ENCODE results near the gene SYNPO2. TPM values are rescaled to one million over a fixed set of nuclear protein-coding genes. Genes with fewer than 3 reads are reported as not detected.

SYNPO2 gene
- total and polyA plus RNA-seq, 2 donors (not counting 1 experiment from before 2014, with no cell fraction given): 40.1 to 71.7 TPM

DNA sequence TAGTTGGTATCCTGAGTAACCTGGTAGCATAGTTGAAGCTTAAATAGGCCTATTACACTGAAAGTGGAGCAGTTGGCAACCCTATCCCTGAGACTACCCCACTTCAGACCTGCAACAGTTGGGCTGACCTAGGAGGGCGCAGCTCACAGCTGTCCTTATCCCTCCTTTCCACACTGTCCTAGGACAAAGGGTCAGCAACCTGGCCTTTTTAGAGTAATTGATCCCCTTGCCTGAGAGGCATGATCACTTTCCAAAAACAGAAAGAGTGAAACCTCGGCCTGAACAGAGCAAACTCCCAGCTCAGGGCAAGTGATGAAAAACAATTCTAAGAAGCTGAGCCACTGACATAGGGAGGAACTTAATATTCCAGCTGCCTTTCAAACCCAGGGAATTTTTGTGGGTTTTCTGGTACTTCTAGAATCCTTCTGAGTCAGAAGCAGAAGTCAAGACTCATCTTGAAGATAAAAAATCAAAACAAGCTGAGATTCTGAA lies 152.1 kb downstream of the SYNPO2 start:
- H3K4me3 ChIP-seq (replicated peaks in 1 of 4; ENCODE audit: control extremely low read depth in 1 of 4, insufficient read depth in 1 of 4, low read depth in 3 of 4, low read length in 4 of 4): no peak overlapping the region
- peaks cover 28% of the 10 kb centered on the region for H3K4me1 ChIP-seq (ENCODE audit: control insufficient read depth, extremely low read depth, insufficient read depth, low read length)
- DNase-seq (ENCODE audit: low read depth in 2 of 2): peak; percentile 84 to 94
- H2AFZ ChIP-seq (ENCODE audit: low read length): peak overlapping the region; percentile 58
- peak overlapping the region; percentile 61 for H3K4me2 ChIP-seq (ENCODE audit: extremely low read depth, insufficient read depth, low read length)
- H3K27me3 ChIP-seq (ENCODE audit: control insufficient read depth, insufficient read depth, low read length): no peaks in the 10 kb centered on the region
- peak overlapping the region; percentile 33 for H3K9ac ChIP-seq (ENCODE audit: insufficient read depth, low read length)
- peak overlapping the region; percentile 86 for H3K27ac ChIP-seq (ENCODE audit: insufficient read depth, low read length)
- H4K20me1 ChIP-seq (ENCODE audit: control insufficient read depth, extremely low read depth, insufficient read depth, low read length): no peaks in the 10 kb centered on the region
- H3K9me3 ChIP-seq (ENCODE audit: control insufficient read depth, insufficient read depth, low read depth, low read length): no peaks in the 10 kb centered on the region
- H3K36me3 ChIP-seq (ENCODE audit: control insufficient read depth, insufficient read depth, low read length): no peaks in the 10 kb centered on the region
- TF ChIP-seq, protein P1, sequence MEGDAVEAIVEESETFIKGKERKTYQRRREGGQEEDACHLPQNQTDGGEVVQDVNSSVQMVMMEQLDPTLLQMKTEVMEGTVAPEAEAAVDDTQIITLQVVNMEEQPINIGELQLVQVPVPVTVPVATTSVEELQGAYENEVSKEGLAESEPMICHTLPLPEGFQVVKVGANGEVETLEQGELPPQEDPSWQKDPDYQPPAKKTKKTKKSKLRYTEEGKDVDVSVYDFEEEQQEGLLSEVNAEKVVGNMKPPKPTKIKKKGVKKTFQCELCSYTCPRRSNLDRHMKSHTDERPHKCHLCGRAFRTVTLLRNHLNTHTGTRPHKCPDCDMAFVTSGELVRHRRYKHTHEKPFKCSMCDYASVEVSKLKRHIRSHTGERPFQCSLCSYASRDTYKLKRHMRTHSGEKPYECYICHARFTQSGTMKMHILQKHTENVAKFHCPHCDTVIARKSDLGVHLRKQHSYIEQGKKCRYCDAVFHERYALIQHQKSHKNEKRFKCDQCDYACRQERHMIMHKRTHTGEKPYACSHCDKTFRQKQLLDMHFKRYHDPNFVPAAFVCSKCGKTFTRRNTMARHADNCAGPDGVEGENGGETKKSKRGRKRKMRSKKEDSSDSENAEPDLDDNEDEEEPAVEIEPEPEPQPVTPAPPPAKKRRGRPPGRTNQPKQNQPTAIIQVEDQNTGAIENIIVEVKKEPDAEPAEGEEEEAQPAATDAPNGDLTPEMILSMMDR (conservative IDR thresholded peaks at IDR 0.05 in 1 of 2, IDR thresholded peaks at IDR 0.05 in 1 of 2; ENCODE audit: low read depth in 1 of 2, low read length in 2 of 2): no peak
- no peak for TF ChIP-seq EZH2 (IDR thresholded peaks at IDR 0.05; ENCODE audit: low read length, missing control alignments)
- H3K79me2 ChIP-seq (ENCODE audit: control insufficient read depth, insufficient read depth, low read length): no peaks in the 10 kb centered on the region

DNA sequence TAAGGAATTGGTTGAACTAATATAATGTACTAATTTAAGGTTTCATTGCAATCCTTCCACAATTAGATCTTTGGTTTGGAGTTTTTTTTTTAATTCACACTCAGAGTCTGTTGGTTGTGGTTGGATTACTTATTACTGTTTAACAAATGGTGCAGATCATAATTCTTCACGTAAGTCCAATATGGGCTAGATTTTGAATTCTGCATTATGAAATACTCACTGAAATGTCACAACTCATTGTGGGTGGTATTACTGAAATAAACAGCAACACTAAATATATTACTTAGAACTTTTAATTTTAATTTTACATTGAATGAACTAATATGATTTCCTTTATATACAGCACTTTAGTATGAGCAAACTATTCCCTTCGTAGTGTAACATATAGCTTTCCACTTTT lies 152.7 kb downstream of the SYNPO2 start:
- Histone ChIP-seq H2AFZ (ENCODE audit: low read length) (no peak overlapping the region), H3K9ac (ENCODE audit: insufficient read depth, low read length) (no peak overlapping the region), H3K4me2 (ENCODE audit: extremely low read depth, insufficient read depth, low read length) (peak overlapping the region; percentile 36), H3K27me3 (ENCODE audit: control insufficient read depth, insufficient read depth, low read length) (no peaks in the 10 kb centered on the region), H3K4me1 (ENCODE audit: control insufficient read depth, extremely low read depth, insufficient read depth, low read length) (peaks cover 25% of the 10 kb centered on the region), H3K4me3 (replicated peaks in 1 of 4; ENCODE audit: control extremely low read depth in 1 of 4, insufficient read depth in 1 of 4, low read depth in 3 of 4, low read length in 4 of 4) (peak overlapping the region in 1 of 4 experiments; percentile 6), H3K79me2 (ENCODE audit: control insufficient read depth, insufficient read depth, low read length) (no peaks in the 10 kb centered on the region), H3K36me3 (ENCODE audit: control insufficient read depth, insufficient read depth, low read length) (no peaks in the 10 kb centered on the region), H4K20me1 (ENCODE audit: control insufficient read depth, extremely low read depth, insufficient read depth, low read length) (no peaks in the 10 kb centered on the region), H3K27ac (ENCODE audit: insufficient read depth, low read length) (peak overlapping the region; percentile 86), H3K9me3 (ENCODE audit: control insufficient read depth, insufficient read depth, low read depth, low read length) (no peaks in the 10 kb centered on the region)
- no peak for DNase-seq (ENCODE audit: low read depth in 2 of 2)
- TF ChIP-seq, protein P1 (conservative IDR thresholded peaks at IDR 0.05 in 1 of 2, IDR thresholded peaks at IDR 0.05 in 1 of 2; ENCODE audit: low read depth in 1 of 2, low read length in 2 of 2): no peak
- no peak for TF ChIP-seq EZH2 (IDR thresholded peaks at IDR 0.05; ENCODE audit: low read length, missing control alignments)

DNA sequence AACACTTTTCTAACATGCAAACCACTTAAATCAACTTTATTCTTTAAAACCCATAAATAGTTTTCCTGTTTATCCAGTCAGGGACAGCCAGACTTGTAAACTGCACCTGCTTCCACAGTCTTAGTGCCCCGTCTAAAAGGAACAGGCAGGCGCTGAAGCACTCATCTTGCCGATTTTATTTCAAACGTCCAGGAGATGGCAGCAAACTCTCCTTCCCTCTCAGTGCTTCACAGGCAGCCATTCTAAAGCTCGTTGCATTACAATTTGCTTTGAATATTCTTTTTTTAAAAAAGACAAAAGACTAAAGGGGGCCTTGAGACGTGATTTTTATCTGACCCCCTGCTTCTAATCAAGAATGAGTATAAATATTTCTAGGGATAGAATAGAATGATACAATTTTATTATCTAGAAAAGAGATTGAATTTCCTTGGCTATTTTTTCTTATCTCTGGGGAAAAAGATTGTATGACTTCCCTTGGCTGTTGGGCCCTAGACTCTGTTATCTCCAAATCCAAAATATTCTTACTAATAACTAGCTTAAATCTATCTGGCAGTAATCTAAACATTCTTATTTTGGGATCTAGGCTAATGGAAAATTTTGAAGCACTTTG lies 153.4 kb downstream of the SYNPO2 start:
- Histone ChIP-seq H3K9me3 (ENCODE audit: control insufficient read depth, insufficient read depth, low read depth, low read length) (no peaks in the 10 kb centered on the region), H4K20me1 (ENCODE audit: control insufficient read depth, extremely low read depth, insufficient read depth, low read length) (no peaks in the 10 kb centered on the region), H3K27me3 (ENCODE audit: control insufficient read depth, insufficient read depth, low read length) (no peaks in the 10 kb centered on the region), H3K4me3 (replicated peaks in 1 of 4; ENCODE audit: control extremely low read depth in 1 of 4, insufficient read depth in 1 of 4, low read depth in 3 of 4, low read length in 4 of 4) (no peak overlapping the region), H3K9ac (ENCODE audit: insufficient read depth, low read length) (no peak overlapping the region), H3K4me1 (ENCODE audit: control insufficient read depth, extremely low read depth, insufficient read depth, low read length) (peaks cover 25% of the 10 kb centered on the region), H3K27ac (ENCODE audit: insufficient read depth, low read length) (no peak overlapping the region), H3K4me2 (ENCODE audit: extremely low read depth, insufficient read depth, low read length) (peak overlapping the region; percentile 46), H3K36me3 (ENCODE audit: control insufficient read depth, insufficient read depth, low read length) (no peaks in the 10 kb centered on the region), H2AFZ (ENCODE audit: low read length) (no peak overlapping the region), H3K79me2 (ENCODE audit: control insufficient read depth, insufficient read depth, low read length) (no peaks in the 10 kb centered on the region)
- DNase-seq (ENCODE audit: low read depth in 2 of 2): peak; percentile 66 to 85
- no peak for TF ChIP-seq EZH2 (IDR thresholded peaks at IDR 0.05; ENCODE audit: low read length, missing control alignments)
- TF ChIP-seq, protein P1 (conservative IDR thresholded peaks at IDR 0.05 in 1 of 2, IDR thresholded peaks at IDR 0.05 in 1 of 2; ENCODE audit: low read depth in 1 of 2, low read length in 2 of 2): peak; percentile 70 to 71

Data from fibroblast of lung (primary cell).